A549 (cell line): ENCODE data around the gene CBX4. TPM values are rescaled to one million over a fixed set of nuclear protein-coding genes. Genes with fewer than 3 reads are reported as not detected.
A peak's percentile ranks its signal among the peaks of the same experiment; 100 is the strongest.

Experiments
- ATOH8 ChIP-seq: fragments of 250-450 bp; sonication (Bioruptor Pico); IDR thresholded peaks from 2 replicates; pipeline ENCODE4 v1.5.0; 2020; ENCODE audit warnings: low read depth, mild to moderate bottlenecking, moderate library complexity
- BHLHE40 ChIP-seq: IDR thresholded peaks from 2 replicates; pipeline ENCODE4 v1.6.1; 2012; ENCODE audit warnings: low read depth, low read length, inconsistent platforms
- CBX8 ChIP-seq: fragments of 200-600 bp; sonication (generic); IDR thresholded peaks from 2 replicates; pipeline ENCODE4 v1.6.1; 2016
- CEBPB ChIP-seq, 2 experiments: fragments of >200 bp in 1 of 2; sonication (Bioruptor Twin) in 1 of 2; formaldehyde crosslinking in 1 of 2; IDR thresholded peaks; 2 replicates each; pipeline ENCODE4 v1.6.1; 2012 to 2016
- CHD4 ChIP-seq: fragments of 200-600 bp; sonication (generic); IDR thresholded peaks from 2 replicates; pipeline ENCODE4 v1.6.1; 2016; ENCODE audit warnings: antibody characterized with exemption, mild to moderate bottlenecking, borderline replicate concordance
- CTCF ChIP-seq: fragments of >200 bp; sonication (Bioruptor Twin); formaldehyde crosslinking; IDR thresholded peaks from 3 replicates; pipeline ENCODE4 v1.5.1; 2016
- EHMT2 ChIP-seq: fragments of 200-600 bp; sonication (generic); IDR thresholded peaks from 2 replicates; pipeline ENCODE4 v1.6.1; 2016; ENCODE audit warnings: antibody characterized with exemption, low read depth, mild to moderate bottlenecking, moderate library complexity
- EP300 ChIP-seq, 2 experiments: fragments of >200 bp; sonication (Bioruptor Twin); formaldehyde crosslinking; IDR thresholded peaks; 2 replicates in 1 of 2; 3 replicates in 1 of 2; pipeline ENCODE4 v1.6.1; 2016 to 2017
- ESRRA ChIP-seq: fragments of 150-350 bp; IDR thresholded peaks from 2 replicates; pipeline ENCODE4 v1.6.1; 2014; ENCODE audit warnings: mild to moderate bottlenecking, low read length, borderline replicate concordance
- FOXS1 ChIP-seq: fragments of 250-450 bp; sonication (Bioruptor Pico); IDR thresholded peaks from 2 replicates; pipeline ENCODE4 v1.5.0; 2020; ENCODE audit warnings: mild to moderate bottlenecking, moderate library complexity
- HDAC2 ChIP-seq: fragments of 200-600 bp; sonication (generic); IDR thresholded peaks from 2 replicates; pipeline ENCODE4 v1.6.1; 2016
- HEYL ChIP-seq: fragments of 250-450 bp; sonication (Bioruptor Pico); IDR thresholded peaks from 2 replicates; pipeline ENCODE4 v1.8.0; 2021; ENCODE audit warnings: mild to moderate bottlenecking, moderate library complexity
- HOXA7 ChIP-seq: fragments of 250-450 bp; sonication (Bioruptor Pico); IDR thresholded peaks from 2 replicates; pipeline ENCODE4 v1.5.0; 2020; ENCODE audit warnings: mild to moderate bottlenecking, moderate library complexity
- HOXB5 ChIP-seq: fragments of 250-450 bp; sonication (Bioruptor Pico); IDR thresholded peaks from 2 replicates; pipeline ENCODE4 v1.5.0; 2020; ENCODE audit warnings: mild to moderate bottlenecking, moderate library complexity
- JUN ChIP-seq, 2 experiments: fragments of >200 bp; sonication (Bioruptor Twin); formaldehyde crosslinking; IDR thresholded peaks; 2 replicates in 1 of 2; 3 replicates in 1 of 2; pipeline ENCODE4 v1.6.1; 2016 to 2017
- KDM1A ChIP-seq: fragments of 200-600 bp; sonication (generic); IDR thresholded peaks from 2 replicates; pipeline ENCODE4 v1.6.1; 2016; ENCODE audit warnings: low read depth, mild to moderate bottlenecking
- KDM5A ChIP-seq: fragments of 200-600 bp; sonication (generic); IDR thresholded peaks from 2 replicates; pipeline ENCODE4 v1.6.1; 2016; ENCODE audit warnings: antibody characterized with exemption, mild to moderate bottlenecking
- MAFK ChIP-seq: fragments of 450-650 bp; IDR thresholded peaks from 2 replicates; pipeline ENCODE4 v1.6.1; 2014; ENCODE audit not compliant: partially characterized antibody
- MYC ChIP-seq: IDR thresholded peaks from 2 replicates; pipeline ENCODE4 v1.6.1; 2012; ENCODE audit warnings: mild to moderate bottlenecking, inconsistent platforms, low read length, improper control_type of control experiment, borderline replicate concordance
- NFE2L2 ChIP-seq: fragments of 150-350 bp; conservative IDR thresholded peaks from 2 replicates; pipeline ENCODE4 v1.6.1; 2014; ENCODE audit warnings: low read length
- NPAS2 ChIP-seq: fragments of 250-450 bp; sonication (Bioruptor Pico); IDR thresholded peaks from 2 replicates; pipeline ENCODE4 v1.8.0; 2022; ENCODE audit warnings: mild to moderate bottlenecking, moderate library complexity, borderline replicate concordance
- PHF8 ChIP-seq: fragments of 200-600 bp; sonication (generic); IDR thresholded peaks from 2 replicates; pipeline ENCODE4 v1.6.1; 2016; ENCODE audit warnings: low read depth, mild to moderate bottlenecking, antibody characterized with exemption, moderate library complexity, borderline replicate concordance
- POLR2A ChIP-seq: IDR thresholded peaks from 2 replicates; pipeline ENCODE4 v1.6.1; 2012; ENCODE audit warnings: mild to moderate bottlenecking, low read length
- POLR2AphosphoS2 ChIP-seq: conservative IDR thresholded peaks from 2 replicates; pipeline ENCODE4 v1.6.1; 2012; ENCODE audit warnings: low read length, improper control_type of control experiment, inconsistent platforms
- RAD21 ChIP-seq, 2 experiments: fragments of >200 bp in 1 of 2; sonication (Bioruptor Twin) in 1 of 2; formaldehyde crosslinking in 1 of 2; IDR thresholded peaks in 1 of 2; conservative IDR thresholded peaks in 1 of 2; 2 replicates in 1 of 2; 3 replicates in 1 of 2; pipeline ENCODE4 v1.6.1; 2012 to 2018; ENCODE audit warnings: inconsistent platforms in 1 of 2
- RARB ChIP-seq: fragments of 250-450 bp; sonication (Bioruptor Pico); IDR thresholded peaks from 2 replicates; pipeline ENCODE4 v1.8.0; 2021; ENCODE audit warnings: mild to moderate bottlenecking, moderate library complexity
- RFX5 ChIP-seq: fragments of 450-650 bp; IDR thresholded peaks from 2 replicates; pipeline ENCODE4 v1.7.1; 2014; ENCODE audit warnings: antibody characterized with exemption, mild to moderate bottlenecking, moderate library complexity
- SREBF2 ChIP-seq: fragments of 450-650 bp; IDR thresholded peaks from 2 replicates; pipeline ENCODE4 v1.6.1; 2014; ENCODE audit warnings: mild to moderate bottlenecking, moderate library complexity
- TP53 ChIP-seq: fragments of 250-450 bp; sonication (Bioruptor Pico); IDR thresholded peaks from 2 replicates; pipeline ENCODE4 v1.5.0; 2021; ENCODE audit warnings: mild to moderate bottlenecking, moderate library complexity
- ZC3H11A ChIP-seq: fragments of 450-650 bp; IDR thresholded peaks from 2 replicates; pipeline ENCODE4 v1.6.1; 2014; ENCODE audit warnings: antibody characterized with exemption, mild to moderate bottlenecking
- ZFP36 ChIP-seq: fragments of 450-650 bp; IDR thresholded peaks from 2 replicates; pipeline ENCODE4 v1.6.1; 2014; ENCODE audit warnings: borderline replicate concordance; ENCODE audit not compliant: partially characterized antibody
- ZNF302 ChIP-seq: fragments of 250-450 bp; sonication (Bioruptor Pico); IDR thresholded peaks from 2 replicates; pipeline ENCODE4 v1.9.0; 2021; ENCODE audit warnings: inconsistent platforms, mild to moderate bottlenecking, moderate library complexity
- polyA plus RNA-seq, 4 experiments: library from polyadenylated mRNA; depleted of rRNA in 3 of 4; stranded (reverse); fragments of >200 nt; fragmentation: RNase III in 1 of 4; extraction: RNeasy Plus Mini Kit Qiagen cat#74134 plus additional on column Dnase treatment in 1 of 4; gene quantifications; 2 replicates in 3 of 4; 3 replicates in 1 of 4; pipeline ENCODE4 v1.2.3, GENCODE V29; 2011 to 2017
- TF ChIP-seq, protein P1 (sequence below): fragments of >200 bp; sonication (Bioruptor Twin); formaldehyde crosslinking; IDR thresholded peaks from 3 replicates; pipeline ENCODE4 v1.6.1; 2016
- TF ChIP-seq, protein P2 (sequence below): fragments of 250-450 bp; sonication (Bioruptor Pico); IDR thresholded peaks from 2 replicates; pipeline ENCODE4 v1.5.0; 2021; ENCODE audit warnings: mild to moderate bottlenecking, moderate library complexity, borderline replicate concordance
- TF ChIP-seq, protein P3 (sequence below): fragments of >200 bp; sonication (Bioruptor Twin); formaldehyde crosslinking; IDR thresholded peaks from 2 replicates; pipeline ENCODE4 v1.6.1; 2016

The CBX4 gene
- polyA plus RNA-seq, 2 of the 4 experiments (the other 2 are of a cell fraction): 31.0 to 34.1 TPM

DNA sequence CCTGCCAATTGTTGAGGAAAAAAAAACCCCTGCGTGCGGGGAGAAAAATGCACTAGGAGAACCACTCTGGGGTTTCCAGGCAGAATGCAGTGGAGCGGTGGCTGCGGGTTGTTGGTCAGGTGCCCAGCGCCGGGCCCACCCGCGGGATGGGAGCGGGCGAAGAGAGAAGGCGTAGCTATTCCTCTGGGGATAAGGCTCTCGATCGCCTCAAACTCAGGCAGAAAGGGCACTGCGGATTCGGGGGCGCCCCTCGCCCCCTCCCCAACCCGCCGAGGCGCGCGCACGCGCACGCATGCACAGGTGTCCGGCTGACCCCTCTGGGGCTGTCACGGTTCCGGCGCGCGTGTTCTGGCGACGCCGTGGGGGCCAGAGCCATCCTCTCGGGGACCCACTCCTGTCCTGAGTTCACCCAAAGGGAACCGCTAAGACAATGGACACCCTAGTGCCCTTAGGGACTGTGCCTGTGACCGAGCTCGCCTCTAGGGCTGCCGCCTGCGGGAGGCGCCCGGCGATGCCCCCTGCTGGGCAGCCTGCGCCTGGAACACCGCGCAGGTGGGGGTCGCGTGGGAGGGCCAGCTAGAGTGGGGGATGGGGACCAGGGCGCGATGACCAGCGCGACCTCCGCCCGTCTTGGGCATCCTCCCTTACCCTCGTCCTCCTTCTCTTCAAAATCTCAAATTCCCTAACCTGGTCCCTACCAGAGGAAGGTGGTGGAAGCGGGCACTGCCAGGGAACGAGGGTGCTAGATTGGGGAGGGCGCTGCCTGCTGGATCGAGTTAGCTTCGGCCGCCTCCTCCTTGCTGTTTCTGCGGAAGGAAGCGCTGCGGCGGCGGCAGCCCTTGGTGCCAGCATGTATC, 28.0 kb downstream of the CBX4 start (continued):
- TF ChIP-seq, protein P1, sequence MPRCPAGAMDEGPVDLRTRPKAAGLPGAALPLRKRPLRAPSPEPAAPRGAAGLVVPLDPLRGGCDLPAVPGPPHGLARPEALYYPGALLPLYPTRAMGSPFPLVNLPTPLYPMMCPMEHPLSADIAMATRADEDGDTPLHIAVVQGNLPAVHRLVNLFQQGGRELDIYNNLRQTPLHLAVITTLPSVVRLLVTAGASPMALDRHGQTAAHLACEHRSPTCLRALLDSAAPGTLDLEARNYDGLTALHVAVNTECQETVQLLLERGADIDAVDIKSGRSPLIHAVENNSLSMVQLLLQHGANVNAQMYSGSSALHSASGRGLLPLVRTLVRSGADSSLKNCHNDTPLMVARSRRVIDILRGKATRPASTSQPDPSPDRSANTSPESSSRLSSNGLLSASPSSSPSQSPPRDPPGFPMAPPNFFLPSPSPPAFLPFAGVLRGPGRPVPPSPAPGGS: no peak
- TF ChIP-seq NFE2L2: no peak
- 0 out of 2 replicates have a peak, but pooled peaks have one; percentile 29 for TF ChIP-seq NPAS2 (CRISPR knock-in tag)
- TF ChIP-seq CEBPB (IDR thresholded peaks at IDR 0.05): no peak
- no peak for TF ChIP-seq HEYL (CRISPR knock-in tag)
- TF ChIP-seq RFX5: peak; percentile 33; the same call in 1 of the 2 replicates
- no peak for TF ChIP-seq BHLHE40
- TF ChIP-seq ZFP36: no peak
- TF ChIP-seq, protein P2, sequence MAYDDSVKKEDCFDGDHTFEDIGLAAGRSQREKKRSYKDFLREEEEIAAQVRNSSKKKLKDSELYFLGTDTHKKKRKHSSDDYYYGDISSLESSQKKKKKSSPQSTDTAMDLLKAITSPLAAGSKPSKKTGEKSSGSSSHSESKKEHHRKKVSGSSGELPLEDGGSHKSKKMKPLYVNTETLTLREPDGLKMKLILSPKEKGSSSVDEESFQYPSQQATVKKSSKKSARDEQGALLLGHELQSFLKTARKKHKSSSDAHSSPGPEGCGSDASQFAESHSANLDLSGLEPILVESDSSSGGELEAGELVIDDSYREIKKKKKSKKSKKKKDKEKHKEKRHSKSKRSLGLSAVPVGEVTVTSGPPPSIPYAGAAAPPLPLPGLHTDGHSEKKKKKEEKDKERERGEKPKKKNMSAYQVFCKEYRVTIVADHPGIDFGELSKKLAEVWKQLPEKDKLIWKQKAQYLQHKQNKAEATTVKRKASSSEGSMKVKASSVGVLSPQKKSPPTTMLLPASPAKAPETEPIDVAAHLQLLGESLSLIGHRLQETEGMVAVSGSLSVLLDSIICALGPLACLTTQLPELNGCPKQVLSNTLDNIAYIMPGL: no peak
- TF ChIP-seq ATOH8 (CRISPR knock-in tag): no peak
- no peak for TF ChIP-seq KDM5A
- TF ChIP-seq KDM1A: no peak
- no peak for TF ChIP-seq FOXS1 (CRISPR knock-in tag)
- no peak for TF ChIP-seq HOXB5 (CRISPR knock-in tag)
- TF ChIP-seq, protein P3, sequence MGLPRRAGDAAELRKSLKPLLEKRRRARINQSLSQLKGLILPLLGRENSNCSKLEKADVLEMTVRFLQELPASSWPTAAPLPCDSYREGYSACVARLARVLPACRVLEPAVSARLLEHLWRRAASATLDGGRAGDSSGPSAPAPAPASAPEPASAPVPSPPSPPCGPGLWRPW: no peak
- TF ChIP-seq MAFK: no peak
- TF ChIP-seq RARB (CRISPR knock-in tag): no peak
- TF ChIP-seq RAD21 (conservative IDR thresholded peaks at IDR 0.05 in 1 of 2, IDR thresholded peaks at IDR 0.05 in 1 of 2): peak; percentile 51 to 78
- no peak for TF ChIP-seq ESRRA
- no peak for TF ChIP-seq EHMT2
- TF ChIP-seq HDAC2: no peak
- TF ChIP-seq MYC: no peak
- no peak; the same call in 1 of the 2 replicates for TF ChIP-seq CHD4
- peak; percentile 95 for TF ChIP-seq CTCF
- no peak for TF ChIP-seq HOXA7 (CRISPR knock-in tag)
- peak in 1 of 2 experiments; percentile 62; a peak in 1 of 5 replicates for TF ChIP-seq JUN (IDR thresholded peaks at IDR 0.05)
- TF ChIP-seq ZNF302: no peak
- no peak for TF ChIP-seq POLR2AphosphoS2
- TF ChIP-seq ZC3H11A: no peak
- TF ChIP-seq CBX8: no peak
- TF ChIP-seq EP300 (IDR thresholded peaks at IDR 0.05): no peak
- no peak for TF ChIP-seq TP53
- no peak for TF ChIP-seq SREBF2
- no peak for TF ChIP-seq PHF8
- TF ChIP-seq POLR2A: peak; percentile 40
